Measurements from ENCODE around the gene RAB12.

The RAB12 gene

GRCh38 chr18:8667846-8668245, 58.6 kb downstream of the RAB12 start (continued):
- TF ChIP-seq, protein P1, sequence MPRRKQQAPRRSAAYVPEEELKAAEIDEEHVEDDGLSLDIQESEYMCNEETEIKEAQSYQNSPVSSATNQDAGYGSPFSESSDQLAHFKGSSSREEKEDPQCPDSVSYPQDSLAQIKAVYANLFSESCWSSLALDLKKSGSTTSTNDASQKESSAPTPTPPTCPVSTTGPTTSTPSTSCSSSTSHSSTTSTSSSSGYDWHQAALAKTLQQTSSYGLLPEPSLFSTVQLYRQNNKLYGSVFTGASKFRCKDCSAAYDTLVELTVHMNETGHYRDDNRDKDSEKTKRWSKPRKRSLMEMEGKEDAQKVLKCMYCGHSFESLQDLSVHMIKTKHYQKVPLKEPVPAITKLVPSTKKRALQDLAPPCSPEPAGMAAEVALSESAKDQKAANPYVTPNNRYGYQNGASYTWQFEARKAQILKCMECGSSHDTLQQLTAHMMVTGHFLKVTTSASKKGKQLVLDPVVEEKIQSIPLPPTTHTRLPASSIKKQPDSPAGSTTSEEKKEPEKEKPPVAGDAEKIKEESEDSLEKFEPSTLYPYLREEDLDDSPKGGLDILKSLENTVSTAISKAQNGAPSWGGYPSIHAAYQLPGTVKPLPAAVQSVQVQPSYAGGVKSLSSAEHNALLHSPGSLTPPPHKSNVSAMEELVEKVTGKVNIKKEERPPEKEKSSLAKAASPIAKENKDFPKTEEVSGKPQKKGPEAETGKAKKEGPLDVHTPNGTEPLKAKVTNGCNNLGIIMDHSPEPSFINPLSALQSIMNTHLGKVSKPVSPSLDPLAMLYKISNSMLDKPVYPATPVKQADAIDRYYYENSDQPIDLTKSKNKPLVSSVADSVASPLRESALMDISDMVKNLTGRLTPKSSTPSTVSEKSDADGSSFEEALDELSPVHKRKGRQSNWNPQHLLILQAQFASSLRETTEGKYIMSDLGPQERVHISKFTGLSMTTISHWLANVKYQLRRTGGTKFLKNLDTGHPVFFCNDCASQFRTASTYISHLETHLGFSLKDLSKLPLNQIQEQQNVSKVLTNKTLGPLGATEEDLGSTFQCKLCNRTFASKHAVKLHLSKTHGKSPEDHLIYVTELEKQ (tag by site-specific recombination; IDR thresholded peaks at IDR 0.05; ENCODE audit: borderline replicate concordance), result no peak
- TF ChIP-seq ZNF561 (tag by site-specific recombination; IDR thresholded peaks at IDR 0.05; ENCODE audit: borderline replicate concordance) (no peak), BCL11A (tag by site-specific recombination; IDR thresholded peaks at IDR 0.05; ENCODE audit: low read depth) (no peak), ZNF37A (tag by site-specific recombination; IDR thresholded peaks at IDR 0.05) (no peak)

DNA sequence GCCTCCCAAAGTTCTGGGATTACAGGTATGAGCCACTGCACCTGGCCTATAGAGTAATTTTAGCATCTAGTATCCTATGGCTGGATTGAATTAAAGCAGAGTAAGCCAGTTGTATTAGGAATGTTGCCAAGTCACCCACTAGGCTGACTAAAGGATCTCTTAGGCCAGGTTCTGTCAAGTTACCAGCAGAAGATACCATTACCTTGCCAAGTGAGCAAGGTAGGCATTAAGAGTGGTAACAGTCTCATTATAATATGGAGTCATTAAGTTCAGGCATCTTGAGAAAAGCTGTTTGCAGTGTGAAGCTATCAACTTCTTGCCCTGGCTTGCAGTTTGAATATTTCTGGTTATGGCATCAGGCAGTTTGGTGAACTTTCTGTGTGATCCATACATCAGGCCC, 59.1 kb downstream of the RAB12 start:
- no peak overlapping the region for H3K4me3 ChIP-seq (ENCODE audit: low read depth, low read length)
- no peaks in the 10 kb centered on the region for H3K9me3 ChIP-seq (ENCODE audit: control insufficient read depth, insufficient read depth, low read depth, low read length)
- H3K36me3 ChIP-seq (ENCODE audit: control insufficient read depth in 2 of 2, insufficient read depth in 1 of 2, low read length in 2 of 2), result no peaks in the 10 kb centered on the region
- H3K27ac ChIP-seq (ENCODE audit: extremely low read depth, low read depth, low read length), result no peak overlapping the region
- CTCF ChIA-PET, result interaction anchor here (1.1 to 1.3 kb wide), 2 partner anchors 13 to 324 kb away, joined by 3 to 4 read pairs; no protein-coding TSS in a partner anchor
- POLR2A ChIA-PET, result no interaction called here
- TF ChIP-seq ZNF626 (tag by site-specific recombination; IDR thresholded peaks at IDR 0.05), result no peak
- TF ChIP-seq ZNF580 (tag by site-specific recombination; IDR thresholded peaks at IDR 0.05), result no peak
- H3K4me1 ChIP-seq (ENCODE audit: control insufficient read depth, insufficient read depth, low read length), result no peaks in the 10 kb centered on the region

DNA sequence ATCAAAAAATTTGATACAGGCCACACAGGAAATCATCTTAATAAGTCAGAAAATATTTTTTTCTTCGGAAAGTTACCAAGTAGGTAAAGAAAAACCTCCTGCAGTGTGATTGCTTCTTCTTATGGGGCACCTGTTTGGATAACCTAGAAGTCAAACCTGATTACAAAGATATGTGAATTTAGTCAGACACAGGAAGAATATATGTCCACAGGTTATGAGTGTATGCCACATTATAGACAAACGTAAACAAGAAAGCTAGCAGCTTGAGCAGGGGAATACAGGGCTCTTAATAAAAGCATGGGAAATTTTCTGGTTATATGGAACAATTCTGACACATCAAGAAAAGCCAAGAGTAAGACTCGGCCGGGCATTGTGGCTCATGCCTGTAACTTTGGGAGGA, 60.3 kb downstream of the RAB12 start:
- POLR2A ChIA-PET, result no interaction called here
- TF ChIP-seq ZNF341 (tag by site-specific recombination; IDR thresholded peaks at IDR 0.05; ENCODE audit: low read depth) (no peak), ZNF501 (tag by site-specific recombination; IDR thresholded peaks at IDR 0.05) (no peak), ZNF747 (tag by site-specific recombination; IDR thresholded peaks at IDR 0.05) (no peak), SCRT1 (tag by site-specific recombination; IDR thresholded peaks at IDR 0.05; ENCODE audit: borderline replicate concordance) (no peak), ZNF558 (tag by site-specific recombination; IDR thresholded peaks at IDR 0.05) (no peak), ZNF121 (tag by site-specific recombination; IDR thresholded peaks at IDR 0.05) (no peak), ZNF391 (tag by site-specific recombination; IDR thresholded peaks at IDR 0.05; ENCODE audit: borderline replicate concordance, low read depth) (no peak), ZNF585B (tag by site-specific recombination; IDR thresholded peaks at IDR 0.05) (no peak), REST (tag by site-specific recombination; IDR thresholded peaks at IDR 0.05) (no peak), ZBTB21 (tag by site-specific recombination; IDR thresholded peaks at IDR 0.05) (no peak), ZNF510 (tag by site-specific recombination; IDR thresholded peaks at IDR 0.05; ENCODE audit: insufficient replicate concordance) (no peak), MEIS1 (CRISPR knock-in tag; IDR thresholded peaks at IDR 0.05; ENCODE audit: borderline replicate concordance) (no peak), ZNF138 (tag by site-specific recombination; IDR thresholded peaks at IDR 0.05; ENCODE audit: borderline replicate concordance) (no peak), ZNF529 (tag by site-specific recombination; IDR thresholded peaks at IDR 0.05; ENCODE audit: insufficient replicate concordance) (no peak), ZNF530 (tag by site-specific recombination; IDR thresholded peaks at IDR 0.05; ENCODE audit: low read depth) (no peak)
- TF ChIP-seq, protein P2, sequence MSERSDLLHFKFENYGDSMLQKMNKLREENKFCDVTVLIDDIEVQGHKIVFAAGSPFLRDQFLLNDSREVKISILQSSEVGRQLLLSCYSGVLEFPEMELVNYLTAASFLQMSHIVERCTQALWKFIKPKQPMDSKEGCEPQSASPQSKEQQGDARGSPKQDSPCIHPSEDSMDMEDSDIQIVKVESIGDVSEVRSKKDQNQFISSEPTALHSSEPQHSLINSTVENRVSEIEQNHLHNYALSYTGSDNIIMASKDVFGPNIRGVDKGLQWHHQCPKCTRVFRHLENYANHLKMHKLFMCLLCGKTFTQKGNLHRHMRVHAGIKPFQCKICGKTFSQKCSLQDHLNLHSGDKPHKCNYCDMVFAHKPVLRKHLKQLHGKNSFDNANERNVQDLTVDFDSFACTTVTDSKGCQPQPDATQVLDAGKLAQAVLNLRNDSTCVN (tag by site-specific recombination; optimal IDR thresholded peaks at IDR 0.05), result no peak
- TF ChIP-seq, protein P3, sequence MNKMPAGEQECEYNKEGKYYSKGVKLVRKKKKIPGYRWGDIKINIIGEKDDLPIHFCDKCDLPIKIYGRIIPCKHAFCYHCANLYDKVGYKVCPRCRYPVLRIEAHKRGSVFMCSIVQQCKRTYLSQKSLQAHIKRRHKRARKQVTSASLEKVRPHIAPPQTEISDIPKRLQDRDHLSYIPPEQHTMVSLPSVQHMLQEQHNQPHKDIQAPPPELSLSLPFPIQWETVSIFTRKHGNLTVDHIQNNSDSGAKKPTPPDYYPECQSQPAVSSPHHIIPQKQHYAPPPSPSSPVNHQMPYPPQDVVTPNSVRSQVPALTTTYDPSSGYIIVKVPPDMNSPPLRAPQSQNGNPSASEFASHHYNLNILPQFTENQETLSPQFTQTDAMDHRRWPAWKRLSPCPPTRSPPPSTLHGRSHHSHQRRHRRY (tag by site-specific recombination; IDR thresholded peaks at IDR 0.05), result no peak
- Histone ChIP-seq H3K27ac (ENCODE audit: extremely low read depth, low read depth, low read length) (no peak overlapping the region), H3K9me3 (ENCODE audit: control insufficient read depth, insufficient read depth, low read depth, low read length) (no peaks in the 10 kb centered on the region), H3K36me3 (ENCODE audit: control insufficient read depth in 2 of 2, insufficient read depth in 1 of 2, low read length in 2 of 2) (no peaks in the 10 kb centered on the region), H3K4me3 (ENCODE audit: low read depth, low read length) (no peak overlapping the region), H3K4me1 (ENCODE audit: control insufficient read depth, insufficient read depth, low read length) (no peaks in the 10 kb centered on the region)
- CTCF ChIA-PET, result no interaction called here
